HepG2 (cell line): ENCODE data around the gene TFRC. TPM values are rescaled to one million over a fixed set of nuclear protein-coding genes. Genes with fewer than 3 reads are reported as not detected.

Source experiments
- ARID3A ChIP-seq: IDR thresholded peaks from 2 replicates; pipeline ENCODE4 v1.6.1; 2012; ENCODE audit warnings: low read depth, low read length, improper control_type of control experiment
- BCL6 ChIP-seq: IDR thresholded peaks from 2 replicates; pipeline ENCODE4 v1.6.1; 2016; ENCODE audit warnings: missing genetic modification reagents, missing compliant biosample characterization
- BHLHE40 ChIP-seq: IDR thresholded peaks from 2 replicates; pipeline ENCODE4 v1.6.1; 2011; ENCODE audit warnings: low read length, improper control_type of control experiment
- KLF15 ChIP-seq: sonication (generic); formaldehyde crosslinking; IDR thresholded peaks from 2 replicates; pipeline ENCODE4 v1.8.1; 2023; ENCODE audit warnings: borderline replicate concordance, mild to moderate bottlenecking, inconsistent platforms, missing genetic modification reagents, mixed read lengths
- MED1 ChIP-seq: sonication (generic); formaldehyde crosslinking; IDR thresholded peaks from 2 replicates; pipeline ENCODE4 v1.4.0; 2020; ENCODE audit warnings: missing genetic modification reagents
- MXD4 ChIP-seq: IDR thresholded peaks from 2 replicates; pipeline ENCODE4 v1.6.1; 2016; ENCODE audit warnings: mild to moderate bottlenecking, missing biosample characterization, missing genetic modification reagents
- NCOA2 ChIP-seq: sonication (generic); formaldehyde crosslinking; IDR thresholded peaks from 2 replicates; pipeline ENCODE4 v1.8.0; 2022; ENCODE audit warnings: inconsistent platforms
- NRL ChIP-seq: sonication (generic); formaldehyde crosslinking; IDR thresholded peaks from 2 replicates; pipeline ENCODE4 v1.5.0; 2020; ENCODE audit warnings: missing genetic modification reagents, mild to moderate bottlenecking, moderate library complexity, borderline replicate concordance
- POLR2A ChIP-seq, 2 experiments: IDR thresholded peaks; 2 replicates each; pipeline ENCODE4 v1.6.1; 2011; ENCODE audit warnings: low read depth in 2 of 2, low read length in 2 of 2, mild to moderate bottlenecking in 1 of 2, moderate library complexity in 1 of 2; ENCODE audit not compliant: insufficient read depth in 1 of 2
- PREB ChIP-seq: sonication (generic); formaldehyde crosslinking; IDR thresholded peaks from 2 replicates; pipeline ENCODE4 v1.4.0; 2020; ENCODE audit warnings: missing genetic modification reagents
- SNAPC2 ChIP-seq: sonication (generic); formaldehyde crosslinking; IDR thresholded peaks from 2 replicates; pipeline ENCODE4 v1.8.1; 2022; ENCODE audit warnings: mild to moderate bottlenecking, missing genetic modification reagents
- SP1 ChIP-seq, 2 experiments: fragments of 450-650 bp in 1 of 2; sonication (generic) in 1 of 2; formaldehyde crosslinking in 1 of 2; IDR thresholded peaks; 2 replicates each; pipeline versions ENCODE4 v1.4.0 to v1.6.1; 2016 to 2020; ENCODE audit warnings: missing genetic modification reagents in 1 of 2
- SP140L ChIP-seq: sonication (generic); formaldehyde crosslinking; IDR thresholded peaks from 2 replicates; pipeline ENCODE4 v1.4.0; 2020; ENCODE audit warnings: missing genetic modification reagents, borderline replicate concordance
- ZFP41 ChIP-seq: sonication (generic); formaldehyde crosslinking; IDR thresholded peaks from 2 replicates; pipeline ENCODE4 v1.4.0; 2020; ENCODE audit warnings: mild to moderate bottlenecking, missing genetic modification reagents, borderline replicate concordance
- ZNF282 ChIP-seq: fragments of 450-650 bp; IDR thresholded peaks from 2 replicates; pipeline ENCODE4 v1.6.1; 2018; ENCODE audit not compliant: partially characterized antibody
- ZNF335 ChIP-seq: sonication (generic); formaldehyde crosslinking; IDR thresholded peaks from 2 replicates; pipeline ENCODE4 v1.4.0; 2020; ENCODE audit warnings: missing genetic modification reagents
- ZNF768 ChIP-seq: sonication (generic); formaldehyde crosslinking; IDR thresholded peaks from 2 replicates; pipeline ENCODE4 v1.4.0; 2020; ENCODE audit warnings: missing genetic modification reagents
- ZSCAN25 ChIP-seq: sonication (generic); formaldehyde crosslinking; IDR thresholded peaks from 2 replicates; pipeline ENCODE4 v1.8.0; 2022; ENCODE audit warnings: mild to moderate bottlenecking, missing genetic modification reagents
- polyA plus RNA-seq, 8 experiments: library from polyadenylated mRNA; depleted of rRNA in 3 of 8; stranded (reverse) in 7 of 8; unstranded in 1 of 8; fragments of >200 nt; fragmentation: Illumina TruSeq in 4 of 8; extraction: Trizol in 4 of 8; gene quantifications; 2 replicates each; pipeline versions ENCODE4 v1.2.1 to v1.2.3, GENCODE V29; 2011 to 2016; ENCODE audit warnings: low read depth in 4 of 8, missing spikeins in 1 of 8, mixed read lengths in 1 of 8; ENCODE audit not compliant: insufficient read depth in 1 of 8
- total RNA-seq, 5 experiments: library from RNA; depleted of rRNA; stranded (reverse); fragments of >200 nt; fragmentation: Illumina TruSeq; extraction: Trizol; gene quantifications; 2 replicates each; pipeline ENCODE4 v1.2.3, GENCODE V29; 2016; ENCODE audit warnings: low read depth in 1 of 5
- TF ChIP-seq, protein P1 (sequence below): sonication (generic); formaldehyde crosslinking; conservative IDR thresholded peaks from 2 replicates; pipeline ENCODE4 v1.8.0; 2022; ENCODE audit warnings: low read depth, missing genetic modification reagents
- TF ChIP-seq, protein P2 (sequence below): sonication (generic); formaldehyde crosslinking; IDR thresholded peaks from 2 replicates; pipeline ENCODE4 v1.8.1; 2023; ENCODE audit warnings: mild to moderate bottlenecking, missing genetic modification reagents

Gene TFRC
- total and polyA plus RNA-seq, 2 of the 13 experiments (the other 11 are each of a cell fraction or from before 2014, with no cell fraction given) = 188 to 274 TPM

DNA sequence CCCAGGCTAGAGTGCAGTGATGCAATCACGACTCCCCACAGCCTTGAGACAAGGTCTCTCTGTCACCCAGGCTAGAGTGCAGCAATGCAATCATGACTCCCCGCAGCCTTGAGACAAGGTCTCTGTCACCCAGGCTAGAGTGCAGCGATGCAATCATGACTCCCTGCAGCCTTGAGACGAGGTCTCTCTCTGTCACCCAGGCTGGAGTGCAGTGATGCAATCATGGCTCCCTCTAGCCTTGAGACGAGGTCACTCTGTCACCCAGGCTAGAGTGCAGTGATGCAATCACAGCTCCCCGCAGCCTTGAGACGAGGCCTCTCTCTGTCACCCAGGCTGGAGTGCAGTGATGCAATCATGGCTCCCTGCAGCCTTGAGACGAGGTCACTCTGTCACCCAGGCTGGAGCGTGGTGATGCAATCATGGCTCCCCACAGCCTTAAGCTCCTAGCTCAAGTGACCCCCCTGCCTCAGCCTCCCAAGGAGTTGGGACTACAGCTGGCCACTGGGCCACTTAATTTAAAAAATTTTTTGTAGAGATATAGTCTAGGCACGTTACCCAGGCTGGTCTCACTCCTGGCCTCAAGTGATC lies 26.1 kb downstream of the TFRC start (continued):
- TF ChIP-seq PREB (CRISPR knock-in tag) = no peak
- TF ChIP-seq MED1 (CRISPR knock-in tag) = peak; percentile 95
- TF ChIP-seq, protein P1, sequence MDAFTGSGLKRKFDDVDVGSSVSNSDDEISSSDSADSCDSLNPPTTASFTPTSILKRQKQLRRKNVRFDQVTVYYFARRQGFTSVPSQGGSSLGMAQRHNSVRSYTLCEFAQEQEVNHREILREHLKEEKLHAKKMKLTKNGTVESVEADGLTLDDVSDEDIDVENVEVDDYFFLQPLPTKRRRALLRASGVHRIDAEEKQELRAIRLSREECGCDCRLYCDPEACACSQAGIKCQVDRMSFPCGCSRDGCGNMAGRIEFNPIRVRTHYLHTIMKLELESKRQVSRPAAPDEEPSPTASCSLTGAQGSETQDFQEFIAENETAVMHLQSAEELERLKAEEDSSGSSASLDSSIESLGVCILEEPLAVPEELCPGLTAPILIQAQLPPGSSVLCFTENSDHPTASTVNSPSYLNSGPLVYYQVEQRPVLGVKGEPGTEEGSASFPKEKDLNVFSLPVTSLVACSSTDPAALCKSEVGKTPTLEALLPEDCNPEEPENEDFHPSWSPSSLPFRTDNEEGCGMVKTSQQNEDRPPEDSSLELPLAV (CRISPR knock-in tag) = no peak; the same call in 1 of the 2 replicates
- peak; percentile 79; the same call in 1 of the 2 replicates for TF ChIP-seq ZSCAN25 (CRISPR knock-in tag)
- no peak for TF ChIP-seq ZNF282
- no peak for TF ChIP-seq ZFP41 (CRISPR knock-in tag)
- peak; percentile 63; the same call in 1 of the 2 replicates for TF ChIP-seq ZNF768 (CRISPR knock-in tag)
- TF ChIP-seq, protein P2, sequence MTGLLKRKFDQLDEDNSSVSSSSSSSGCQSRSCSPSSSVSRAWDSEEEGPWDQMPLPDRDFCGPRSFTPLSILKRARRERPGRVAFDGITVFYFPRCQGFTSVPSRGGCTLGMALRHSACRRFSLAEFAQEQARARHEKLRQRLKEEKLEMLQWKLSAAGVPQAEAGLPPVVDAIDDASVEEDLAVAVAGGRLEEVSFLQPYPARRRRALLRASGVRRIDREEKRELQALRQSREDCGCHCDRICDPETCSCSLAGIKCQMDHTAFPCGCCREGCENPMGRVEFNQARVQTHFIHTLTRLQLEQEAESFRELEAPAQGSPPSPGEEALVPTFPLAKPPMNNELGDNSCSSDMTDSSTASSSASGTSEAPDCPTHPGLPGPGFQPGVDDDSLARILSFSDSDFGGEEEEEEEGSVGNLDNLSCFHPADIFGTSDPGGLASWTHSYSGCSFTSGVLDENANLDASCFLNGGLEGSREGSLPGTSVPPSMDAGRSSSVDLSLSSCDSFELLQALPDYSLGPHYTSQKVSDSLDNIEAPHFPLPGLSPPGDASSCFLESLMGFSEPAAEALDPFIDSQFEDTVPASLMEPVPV = peak; percentile 62; the same call in 1 of the 2 replicates
- TF ChIP-seq ZNF335 (CRISPR knock-in tag) = peak; percentile 74
- peak; percentile 99 for TF ChIP-seq BCL6 (CRISPR knock-in tag)
- TF ChIP-seq ARID3A = no peak
- 0 out of 2 replicates have a peak, but pooled peaks have one; percentile 87 for TF ChIP-seq SP140L
- TF ChIP-seq KLF15 (CRISPR knock-in tag) = no peak
- TF ChIP-seq SP1 (IDR thresholded peaks at IDR 0.05) = no peak
- TF ChIP-seq SP1 (CRISPR knock-in tag; IDR thresholded peaks at IDR 0.05) = no peak
- TF ChIP-seq MXD4 = peak; percentile 60; the same call in 1 of the 2 replicates
- TF ChIP-seq NCOA2 (CRISPR knock-in tag) = peak; percentile 98
- TF ChIP-seq POLR2A (IDR thresholded peaks at IDR 0.05; ENCODE audit: insufficient read depth in 1 of 2, low read depth in 2 of 2, low read length in 2 of 2) = no peak
- TF ChIP-seq SNAPC2 = no peak
- peak; percentile 41; the same call in 1 of the 2 replicates for TF ChIP-seq BHLHE40
- peak; percentile 96; the same call in 1 of the 2 replicates for TF ChIP-seq NRL (CRISPR knock-in tag)
